Measurements from ENCODE around the gene TXLNA. TPM values are rescaled to one million over a fixed set of nuclear protein-coding genes. Genes with fewer than 3 reads are reported as not detected.

The TXLNA gene
- total RNA-seq, 1 donor from 2014 or later, result 83.8 TPM

DNA sequence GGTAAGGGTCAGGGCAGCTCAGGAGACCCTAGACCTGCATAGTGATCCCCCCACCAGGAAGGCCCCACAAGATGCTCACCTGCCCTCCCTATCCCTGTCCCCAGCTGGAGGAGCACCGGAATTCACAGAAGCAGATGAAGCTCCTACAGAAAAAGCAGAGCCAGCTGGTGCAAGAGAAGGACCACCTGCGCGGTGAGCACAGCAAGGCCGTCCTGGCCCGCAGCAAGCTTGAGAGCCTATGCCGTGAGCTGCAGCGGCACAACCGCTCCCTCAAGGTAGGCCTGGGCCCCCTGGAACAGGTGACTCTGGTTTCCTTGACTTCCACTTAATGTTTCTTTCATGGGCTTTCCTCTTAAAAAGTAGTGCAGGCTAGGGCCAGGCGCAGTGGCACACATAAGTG lies 8.4 kb downstream of the TXLNA start:
- Histone ChIP-seq H3K4me3 (no peak overlapping the region), H3K36me3 (peaks cover 84 to 86% of the 10 kb centered on the region in 2 donors), H3K9me3 (no peaks in the 10 kb centered on the region), H3K27me3 (no peaks in the 10 kb centered on the region), H3K4me1 (peaks cover 4 to 9% of the 10 kb centered on the region in 2 donors), H3K27ac (no peak overlapping the region)
- TF ChIP-seq, protein P1, sequence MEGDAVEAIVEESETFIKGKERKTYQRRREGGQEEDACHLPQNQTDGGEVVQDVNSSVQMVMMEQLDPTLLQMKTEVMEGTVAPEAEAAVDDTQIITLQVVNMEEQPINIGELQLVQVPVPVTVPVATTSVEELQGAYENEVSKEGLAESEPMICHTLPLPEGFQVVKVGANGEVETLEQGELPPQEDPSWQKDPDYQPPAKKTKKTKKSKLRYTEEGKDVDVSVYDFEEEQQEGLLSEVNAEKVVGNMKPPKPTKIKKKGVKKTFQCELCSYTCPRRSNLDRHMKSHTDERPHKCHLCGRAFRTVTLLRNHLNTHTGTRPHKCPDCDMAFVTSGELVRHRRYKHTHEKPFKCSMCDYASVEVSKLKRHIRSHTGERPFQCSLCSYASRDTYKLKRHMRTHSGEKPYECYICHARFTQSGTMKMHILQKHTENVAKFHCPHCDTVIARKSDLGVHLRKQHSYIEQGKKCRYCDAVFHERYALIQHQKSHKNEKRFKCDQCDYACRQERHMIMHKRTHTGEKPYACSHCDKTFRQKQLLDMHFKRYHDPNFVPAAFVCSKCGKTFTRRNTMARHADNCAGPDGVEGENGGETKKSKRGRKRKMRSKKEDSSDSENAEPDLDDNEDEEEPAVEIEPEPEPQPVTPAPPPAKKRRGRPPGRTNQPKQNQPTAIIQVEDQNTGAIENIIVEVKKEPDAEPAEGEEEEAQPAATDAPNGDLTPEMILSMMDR (IDR thresholded peaks at IDR 0.05), result no peak
- intact Hi-C loops (cut with DNase I), result no loop called here
- DNase-seq (ENCODE audit: low spot score in 2 of 2), result no peak

DNA sequence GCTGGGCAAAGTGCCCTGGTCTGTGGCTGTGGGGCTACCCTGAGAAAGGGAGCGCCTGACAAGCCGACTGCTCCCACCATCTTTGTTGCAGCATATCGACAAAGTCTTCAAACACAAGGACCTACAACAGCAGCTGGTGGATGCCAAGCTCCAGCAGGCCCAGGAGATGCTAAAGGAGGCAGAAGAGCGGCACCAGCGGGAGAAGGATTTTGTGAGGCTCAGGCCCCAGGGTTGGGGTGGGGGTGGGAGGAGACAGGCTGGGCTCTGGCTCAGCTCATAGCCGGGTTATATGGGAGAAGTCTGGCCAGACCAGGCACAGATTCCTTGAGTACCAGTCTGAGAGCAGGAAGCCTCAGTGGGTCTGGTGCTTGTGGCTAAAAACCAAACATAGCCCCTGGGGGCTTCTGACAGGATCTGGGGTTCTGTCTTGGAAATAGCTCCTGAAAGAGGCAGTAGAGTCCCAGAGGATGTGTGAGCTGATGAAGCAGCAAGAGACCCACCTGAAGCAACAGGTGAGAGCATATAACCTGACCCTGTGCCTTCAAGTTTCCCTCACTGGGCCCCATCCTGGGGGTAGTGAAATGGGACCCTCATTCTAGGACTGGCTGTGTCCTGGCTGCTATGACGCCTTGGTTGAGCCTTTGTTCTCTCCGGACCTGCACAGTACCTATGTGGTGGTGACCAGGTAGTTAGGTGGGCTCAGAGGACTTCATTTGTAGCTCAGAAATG lies 12.9 kb downstream of the TXLNA start:
- H3K36me3 ChIP-seq, result peaks cover 94 to 100% of the 10 kb centered on the region in 2 donors

DNA sequence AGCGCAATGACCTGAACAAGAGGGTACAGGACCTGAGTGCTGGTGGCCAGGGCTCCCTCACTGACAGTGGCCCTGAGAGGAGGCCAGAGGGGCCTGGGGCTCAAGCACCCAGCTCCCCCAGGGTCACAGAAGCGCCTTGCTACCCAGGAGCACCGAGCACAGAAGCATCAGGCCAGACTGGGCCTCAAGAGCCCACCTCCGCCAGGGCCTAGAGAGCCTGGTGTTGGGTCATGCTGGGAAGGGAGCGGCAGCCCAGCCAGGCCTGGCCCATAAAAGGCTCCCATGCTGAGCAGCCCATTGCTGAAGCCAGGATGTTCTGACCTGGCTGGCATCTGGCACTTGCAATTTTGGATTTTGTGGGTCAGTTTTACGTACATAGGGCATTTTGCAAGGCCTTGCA lies 15.5 kb downstream of the TXLNA start:
- Histone ChIP-seq H3K27me3 (no peaks in the 10 kb centered on the region), H3K4me3 (no peak overlapping the region), H3K36me3 (peaks cover 68 to 86% of the 10 kb centered on the region in 2 donors), H3K9me3 (no peaks in the 10 kb centered on the region), H3K27ac (no peak overlapping the region), H3K4me1 (peaks cover 6 to 9% of the 10 kb centered on the region in 2 donors)
- intact Hi-C loops (cut with DNase I), result no loop called here
- TF ChIP-seq, protein P1 (IDR thresholded peaks at IDR 0.05), result no peak
- no peak for DNase-seq (ENCODE audit: low spot score in 2 of 2)

More for the DNA sequence above, 12.9 kb downstream of the TXLNA start:
- no peak overlapping the region for H3K4me3 ChIP-seq
- H3K27me3 ChIP-seq, result no peaks in the 10 kb centered on the region
- TF ChIP-seq, protein P1 (IDR thresholded peaks at IDR 0.05), result no peak
- no peak for DNase-seq (ENCODE audit: low spot score in 2 of 2)
- no peaks in the 10 kb centered on the region for H3K9me3 ChIP-seq
- no peaks in the 10 kb centered on the region for H3K4me1 ChIP-seq
- no peak overlapping the region for H3K27ac ChIP-seq
- intact Hi-C loops (cut with DNase I), result no loop called here

DNA sequence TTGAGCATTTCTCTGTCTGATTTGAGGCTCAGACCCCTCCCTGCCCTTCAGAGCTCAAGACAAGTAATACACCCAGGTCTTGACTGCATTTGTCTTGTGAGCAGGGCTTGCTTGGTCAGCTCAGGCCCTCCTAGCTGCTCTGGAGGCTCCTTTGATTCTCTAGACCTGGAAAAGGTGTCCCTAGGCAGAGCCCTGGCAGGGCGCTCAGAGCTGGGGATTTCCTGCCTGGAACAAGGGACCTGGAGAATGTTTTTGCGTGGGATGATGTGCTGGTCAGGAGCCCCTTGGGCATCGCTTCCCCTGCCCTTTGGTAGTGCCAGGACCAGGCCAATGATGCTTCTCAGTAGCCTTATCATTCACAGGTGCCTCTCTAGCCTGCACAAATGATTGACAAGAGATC lies 16.1 kb downstream of the TXLNA start:
- no peak overlapping the region for H3K27ac ChIP-seq
- peaks cover 62 to 80% of the 10 kb centered on the region in 2 donors for H3K36me3 ChIP-seq
- no peaks in the 10 kb centered on the region for H3K9me3 ChIP-seq
- H3K4me3 ChIP-seq, result no peak overlapping the region
- H3K27me3 ChIP-seq, result no peaks in the 10 kb centered on the region
- DNase-seq (ENCODE audit: low spot score in 2 of 2), result no peak
- TF ChIP-seq, protein P1 (IDR thresholded peaks at IDR 0.05), result no peak
- peaks cover 7 to 10% of the 10 kb centered on the region in 2 donors for H3K4me1 ChIP-seq
- intact Hi-C loops (cut with DNase I), result no loop called here

DNA sequence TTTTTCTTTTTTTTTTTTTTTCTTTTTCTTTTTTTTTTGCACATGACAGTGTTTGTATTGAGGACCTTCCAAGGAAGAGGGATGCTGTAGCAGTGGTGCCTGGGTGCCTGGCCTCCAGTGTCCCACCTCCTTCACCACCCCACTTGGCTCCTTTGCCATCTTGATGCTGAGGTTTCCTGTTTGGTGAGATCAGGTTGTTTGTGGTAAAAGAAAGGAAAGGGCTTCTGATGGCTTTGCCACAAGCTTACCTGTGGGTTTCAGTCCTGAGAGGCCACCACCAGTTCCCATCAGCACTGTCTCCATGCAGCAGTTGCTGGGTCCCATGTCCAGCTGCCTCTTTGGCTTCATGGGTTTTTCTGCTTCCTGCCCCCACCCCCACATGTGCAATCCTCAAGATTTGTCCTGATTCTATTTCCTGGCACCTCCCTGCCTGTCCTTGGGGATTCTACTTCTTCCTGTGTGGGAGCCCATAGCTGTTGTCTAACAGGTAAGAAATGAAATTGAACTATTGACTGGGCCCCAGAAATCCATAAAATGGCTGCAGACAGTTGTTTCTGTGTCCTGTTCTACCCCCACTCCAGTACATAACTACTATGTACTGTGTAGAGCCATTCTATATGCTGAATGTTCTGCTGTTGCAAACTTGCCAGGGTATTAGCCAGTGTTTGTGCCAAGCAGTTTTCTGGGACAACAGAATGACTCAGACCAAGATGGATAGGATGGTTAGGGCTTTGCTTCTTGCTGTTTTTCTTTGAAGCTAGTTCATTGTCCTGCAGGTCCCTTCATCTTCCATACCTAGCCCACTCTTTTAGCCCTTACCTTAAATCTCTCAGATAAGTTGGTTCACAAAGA lies 16.7 kb downstream of the TXLNA start:
- H3K4me1 ChIP-seq, result peaks cover 7 to 11% of the 10 kb centered on the region in 2 donors
- H3K27ac ChIP-seq, result no peak overlapping the region
- H3K4me3 ChIP-seq, result no peak overlapping the region
- intact Hi-C loops (cut with DNase I), result no loop called here
- H3K36me3 ChIP-seq, result peaks cover 57 to 74% of the 10 kb centered on the region in 2 donors
- no peak for DNase-seq (ENCODE audit: low spot score in 2 of 2)
- no peaks in the 10 kb centered on the region for H3K9me3 ChIP-seq
- no peaks in the 10 kb centered on the region for H3K27me3 ChIP-seq
- TF ChIP-seq, protein P1 (IDR thresholded peaks at IDR 0.05), result no peak
